ENCODE results near the gene TIPARP. TPM values are rescaled to one million over a fixed set of nuclear protein-coding genes. Genes with fewer than 3 reads are reported as not detected.
A peak's percentile ranks its signal among the peaks of the same experiment; 100 is the strongest.

TIPARP gene
- total and polyA plus RNA-seq, 4 experiments from 2014 or later = 15.1 to 119 (median 68.1) TPM

GRCh38 chr3:156751461-156752025 is 77.2 kb downstream of the TIPARP start:
- H3K27me3 Mint-ChIP-seq = peaks cover 9 to 13% of the 10 kb centered on the region in 2 donors
- Histone ChIP-seq H3K4me3 (ENCODE audit: low read length in 2 of 2) (no peak overlapping the region), H3K27ac (ENCODE audit: low read depth, low read length) (no peak overlapping the region), H3K27me3 (ENCODE audit: insufficient read depth, low read length) (no peaks in the 10 kb centered on the region), H3K4me1 (ENCODE audit: insufficient read depth, low read length) (no peaks in the 10 kb centered on the region), H3K36me3 (ENCODE audit: insufficient read depth, low read length) (no peaks in the 10 kb centered on the region), H3K9me3 (ENCODE audit: control insufficient read depth in 1 of 2, low read length in 2 of 2) (peaks cover 0 to 3% of the 10 kb centered on the region in 2 donors)
- intact Hi-C loops (cut with micrococcal nuclease) = no loop called here
- H3K27ac Mint-ChIP-seq = peak overlapping the region in 1 of 7 donors; percentile 3
- no peak for DNase-seq
- POLR2A ChIA-PET (ENCODE audit: partially characterized antibody) = no interaction called here
- no peaks in the 10 kb centered on the region for H3K4me1 Mint-ChIP-seq
- H3K4me3 Mint-ChIP-seq = no peak overlapping the region
- peaks cover 0 to 17% (median 11%) of the 10 kb centered on the region in 8 donors for H3K9me3 Mint-ChIP-seq
- H3K36me3 Mint-ChIP-seq = peaks cover 0 to 12% of the 10 kb centered on the region in 2 donors
- CTCF ChIA-PET (ENCODE audit: partially characterized antibody) = no interaction called here

Other genes starting within 250 kb of the TIPARP start
- gene SSR3, start 119.5 kb upstream of the TIPARP start, total RNA-seq = 100 to 1,000 TPM; 132 to 138 TPM
- gene SSR3, start 119.5 kb upstream of the TIPARP start, polyA plus RNA-seq = 100 to 1,000 TPM; 136 to 158 TPM
- 1 to 10 TPM; 2.1 to 2.9 TPM for gene LEKR1, start 151.8 kb downstream of the TIPARP start, total RNA-seq
- under 1 TPM; 0.53 to 0.55 TPM for gene LEKR1, start 151.8 kb downstream of the TIPARP start, polyA plus RNA-seq

Measured in CD4-positive, alpha-beta memory T cell (primary cell).